HG03066 (cell line): ENCODE results near the gene IQCM.
"Not testable (repeated sequence)": the region's sequence is repeated elsewhere in the genome, so short reads cannot be mapped to it uniquely, and the experiment has no call there.

ENCODE experiments used
- ATAC-seq: cut with Tn5 transposase; IDR thresholded peaks from one replicate; pipeline ENCODE4 v1.9.1; 2021; ENCODE audit warnings: low read depth; ENCODE audit not compliant: unreplicated experiment

The IQCM gene

GRCh38 chr4:149493492-149493891 is 322.2 kb downstream of the IQCM start:
- no peak for ATAC-seq

GRCh38 chr4:149489321-149489720 is 326.3 kb downstream of the IQCM start:
- no peak for ATAC-seq

- no peak for ATAC-seq
Observed at GRCh38 chr4:149486861-149487260, 328.8 kb downstream of the IQCM start.

GRCh38 chr4:149468669-149469068 is 347.0 kb downstream of the IQCM start:
- not testable (repeated sequence) for ATAC-seq

- ATAC-seq: no peak
Observed at GRCh38 chr4:149466446-149466845, 349.2 kb downstream of the IQCM start.

- no peak for ATAC-seq
Observed at GRCh38 chr4:149465955-149466354, 349.7 kb downstream of the IQCM start.

GRCh38 chr4:149443537-149443936 is 372.1 kb downstream of the IQCM start:
- no peak for ATAC-seq

- no peak for ATAC-seq
Observed at GRCh38 chr4:149441338-149441737, 374.3 kb downstream of the IQCM start.

GRCh38 chr4:149426461-149426860 is 389.2 kb downstream of the IQCM start:
- ATAC-seq: no peak

- ATAC-seq: no peak
Observed at GRCh38 chr4:149409555-149409962, 406.1 kb downstream of the IQCM start.

GRCh38 chr4:149409146-149409545 is 406.5 kb downstream of the IQCM start:
- ATAC-seq: no peak

- no peak for ATAC-seq
Observed at GRCh38 chr4:149404143-149404542, 411.5 kb downstream of the IQCM start.

GRCh38 chr4:149403081-149403480 is 412.6 kb downstream of the IQCM start:
- no peak for ATAC-seq

- no peak for ATAC-seq
Observed at GRCh38 chr4:149398993-149399392, 416.6 kb downstream of the IQCM start.

GRCh38 chr4:149370785-149371420 is 444.7 kb downstream of the IQCM start:
- peak; percentile 91 for ATAC-seq

- no peak for ATAC-seq
Observed at GRCh38 chr4:149370002-149370401, 445.6 kb downstream of the IQCM start.

- no peak for ATAC-seq
Observed at GRCh38 chr4:149353241-149353640, 462.4 kb downstream of the IQCM start.

GRCh38 chr4:149349541-149349940 is 466.1 kb downstream of the IQCM start:
- no peak for ATAC-seq

- ATAC-seq: no peak
Observed at GRCh38 chr4:149347139-149347538, 468.5 kb downstream of the IQCM start.

GRCh38 chr4:149345424-149345823 is 470.2 kb downstream of the IQCM start:
- no peak for ATAC-seq

- no peak for ATAC-seq
Observed at GRCh38 chr4:149344436-149344835, 471.2 kb downstream of the IQCM start.

GRCh38 chr4:149343614-149344013 is 472.0 kb downstream of the IQCM start:
- ATAC-seq: no peak

- ATAC-seq: not testable (repeated sequence)
Observed at GRCh38 chr4:149341117-149341516, 474.5 kb downstream of the IQCM start.
